MM.1S (cell line): ENCODE results near the gene CFAP20.

Source experiments
- DNase-seq: peaks from one replicate; pipeline ENCODE4 v3.0.0-alpha.2; 2015
- H2AFZ ChIP-seq: fragments of 300-600 bp; sonication (generic); 2 replicates; pipeline ENCODE4 v1.6.0; 2016; ENCODE audit warnings: antibody characterized with exemption, low read length
- H3F3A ChIP-seq: fragments of 300-600 bp; sonication (generic); 2 replicates; pipeline ENCODE4 v1.6.1; 2016; ENCODE audit warnings: mild to moderate bottlenecking, antibody characterized with exemption, low read length, moderate library complexity, mixed read lengths; ENCODE audit not compliant: insufficient read depth
- H3K27ac ChIP-seq: fragments of 300-600 bp; sonication (generic); 2 replicates; pipeline ENCODE4 v1.5.1; 2016; ENCODE audit warnings: mild to moderate bottlenecking, low read length
- H3K27me3 ChIP-seq: fragments of 300-600 bp; sonication (generic); replicated peaks from 2 replicates; pipeline ENCODE4 v1.6.0; 2016; ENCODE audit warnings: low read length; ENCODE audit not compliant: insufficient read depth
- H3K36me3 ChIP-seq: fragments of 300-600 bp; sonication (generic); replicated peaks from 2 replicates; pipeline ENCODE4 v1.6.1; 2016; ENCODE audit warnings: mild to moderate bottlenecking, low read length, mixed read lengths; ENCODE audit not compliant: insufficient read depth
- H3K4me1 ChIP-seq: fragments of 300-600 bp; sonication (generic); 2 replicates; pipeline ENCODE4 v1.6.1; 2016; ENCODE audit warnings: low read length, mixed read lengths
- H3K4me2 ChIP-seq: fragments of 300-600 bp; sonication (generic); 2 replicates; pipeline ENCODE4 v1.6.0; 2016; ENCODE audit warnings: low read depth, low read length
- H3K4me3 ChIP-seq: fragments of 300-600 bp; sonication (generic); 2 replicates; pipeline ENCODE4 v1.5.1; 2016; ENCODE audit warnings: low read length, mixed read lengths
- H3K79me2 ChIP-seq: fragments of 300-600 bp; sonication (generic); 2 replicates; pipeline ENCODE4 v1.6.1; 2016; ENCODE audit warnings: mixed run types, low read length, mixed read lengths
- H3K9ac ChIP-seq: fragments of 300-600 bp; sonication (generic); 2 replicates; pipeline ENCODE4 v1.6.1; 2016; ENCODE audit warnings: low read length, mixed read lengths
- H3K9me2 ChIP-seq: fragments of 300-600 bp; sonication (generic); replicated peaks from 2 replicates; pipeline ENCODE4 v1.6.1; 2016; ENCODE audit warnings: mild to moderate bottlenecking, low read length, mixed read lengths; ENCODE audit not compliant: insufficient read depth
- H3K9me3 ChIP-seq: fragments of 300-600 bp; sonication (generic); replicated peaks from 2 replicates; pipeline ENCODE4 v1.6.1; 2016; ENCODE audit warnings: mild to moderate bottlenecking, low read length, mixed read lengths; ENCODE audit not compliant: insufficient read depth
- H4K20me1 ChIP-seq: fragments of 300-600 bp; sonication (generic); 2 replicates; pipeline ENCODE4 v1.6.1; 2016; ENCODE audit warnings: mild to moderate bottlenecking, low read length, moderate library complexity, mixed read lengths; ENCODE audit not compliant: insufficient read depth
- CTCF ChIP-seq: fragments of 300-600 bp; sonication (generic); IDR thresholded peaks from 2 replicates; pipeline ENCODE4 v1.5.1; 2016; ENCODE audit warnings: antibody characterized with exemption, low read length, mixed read lengths
- EZH2 ChIP-seq: fragments of 300-600 bp; sonication (generic); optimal IDR thresholded peaks from 2 replicates; pipeline ENCODE3; 2017; ENCODE audit warnings: low read depth, mild to moderate bottlenecking, antibody characterized with exemption, low read length, mixed read lengths
- EZH2phosphoT487 ChIP-seq: fragments of 300-600 bp; sonication (generic); IDR thresholded peaks from 2 replicates; pipeline ENCODE4 v1.6.1; 2018; ENCODE audit warnings: antibody characterized with exemption, low read length

Gene CFAP20

DNA sequence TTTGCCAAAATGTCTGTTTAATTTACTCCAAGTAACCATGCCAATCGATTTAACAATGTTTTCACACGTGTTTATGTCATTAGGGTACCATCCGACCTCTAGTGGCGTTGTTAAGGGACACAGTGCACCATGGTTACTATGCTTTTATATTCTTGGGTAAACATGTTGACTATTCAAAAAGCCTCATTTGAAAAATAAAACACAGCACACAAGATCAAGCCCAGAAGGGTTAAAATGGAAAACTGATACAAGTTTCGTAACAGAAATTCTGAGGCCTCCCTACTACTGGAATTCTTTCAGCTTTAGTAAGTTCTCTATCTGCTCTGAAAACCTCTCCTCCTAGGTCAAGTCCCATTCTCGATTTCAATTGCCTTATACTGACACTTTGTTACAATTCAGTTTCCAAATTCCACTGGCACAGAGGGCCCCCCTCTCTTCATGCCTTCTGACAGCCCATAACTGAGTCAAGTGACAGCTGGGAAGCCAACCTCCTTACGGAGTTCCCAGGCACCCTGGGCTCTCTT is 2.1 kb downstream of the CFAP20 start:
- H3K4me2 ChIP-seq: peak overlapping the region; percentile 89
- peak overlapping the region; percentile 94; the same call in 1 of the 2 replicates for H3K9ac ChIP-seq
- H3K79me2 ChIP-seq: peaks cover 64% of the 10 kb centered on the region
- no peak for TF ChIP-seq EZH2
- no peak for TF ChIP-seq EZH2phosphoT487
- peak; percentile 40 for TF ChIP-seq CTCF
- H3K9me2 ChIP-seq: no peaks in the 10 kb centered on the region
- H3F3A ChIP-seq: peaks cover 23% of the 10 kb centered on the region
- H3K4me1 ChIP-seq: peaks cover 20% of the 10 kb centered on the region
- no peak overlapping the region for H2AFZ ChIP-seq
- H3K36me3 ChIP-seq: no peaks in the 10 kb centered on the region
- no peaks in the 10 kb centered on the region for H3K27me3 ChIP-seq
- H3K27ac ChIP-seq: peak overlapping the region; percentile 31; the same call in 1 of the 2 replicates
- peaks cover 8% of the 10 kb centered on the region; the same call in 1 of the 2 replicates for H4K20me1 ChIP-seq
- H3K4me3 ChIP-seq: peak overlapping the region; percentile 96; the same call in 1 of the 2 replicates
- peak; percentile 33 for DNase-seq
- no peaks in the 10 kb centered on the region for H3K9me3 ChIP-seq

DNA sequence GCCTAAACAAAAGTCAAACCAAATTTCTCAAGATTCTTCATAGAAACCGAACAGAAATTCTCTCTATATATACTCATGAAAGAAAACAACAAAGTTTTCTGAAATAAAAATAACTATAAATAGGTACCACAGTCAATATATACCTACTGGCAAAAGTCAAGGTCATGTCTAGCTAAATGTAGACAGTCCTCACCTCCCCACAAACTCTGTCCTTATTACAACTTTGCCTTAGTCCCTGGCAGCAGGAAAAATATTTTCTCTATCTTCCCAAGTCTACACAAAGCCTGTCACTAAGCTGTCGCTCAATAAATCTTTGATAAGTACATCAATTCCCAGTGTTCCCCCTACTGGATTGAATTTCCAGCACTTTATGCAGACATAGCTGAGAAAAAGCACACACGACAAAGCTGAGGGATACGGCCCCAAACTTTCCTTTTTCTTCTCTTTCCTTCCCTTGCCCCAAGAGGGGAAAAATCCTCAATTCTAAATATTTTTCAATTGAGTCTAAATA is 2.7 kb downstream of the CFAP20 start:
- peaks cover 10% of the 10 kb centered on the region for H4K20me1 ChIP-seq
- H3F3A ChIP-seq: peaks cover 27% of the 10 kb centered on the region
- no peaks in the 10 kb centered on the region for H3K27me3 ChIP-seq
- H3K4me3 ChIP-seq: no peak overlapping the region
- no peaks in the 10 kb centered on the region for H3K9me3 ChIP-seq
- H3K36me3 ChIP-seq: no peaks in the 10 kb centered on the region
- TF ChIP-seq EZH2phosphoT487 (no peak), EZH2 (no peak), CTCF (no peak)
- H3K79me2 ChIP-seq: peaks cover 70% of the 10 kb centered on the region
- H3K9ac ChIP-seq: peak overlapping the region; percentile 19; the same call in 1 of the 2 replicates
- no peak for DNase-seq
- peak overlapping the region; percentile 89; the same call in 1 of the 2 replicates for H3K4me2 ChIP-seq
- no peak overlapping the region; the same call in 1 of the 2 replicates for H3K27ac ChIP-seq
- peaks cover 25% of the 10 kb centered on the region for H3K4me1 ChIP-seq
- no peaks in the 10 kb centered on the region for H3K9me2 ChIP-seq
- H2AFZ ChIP-seq: no peak overlapping the region

DNA sequence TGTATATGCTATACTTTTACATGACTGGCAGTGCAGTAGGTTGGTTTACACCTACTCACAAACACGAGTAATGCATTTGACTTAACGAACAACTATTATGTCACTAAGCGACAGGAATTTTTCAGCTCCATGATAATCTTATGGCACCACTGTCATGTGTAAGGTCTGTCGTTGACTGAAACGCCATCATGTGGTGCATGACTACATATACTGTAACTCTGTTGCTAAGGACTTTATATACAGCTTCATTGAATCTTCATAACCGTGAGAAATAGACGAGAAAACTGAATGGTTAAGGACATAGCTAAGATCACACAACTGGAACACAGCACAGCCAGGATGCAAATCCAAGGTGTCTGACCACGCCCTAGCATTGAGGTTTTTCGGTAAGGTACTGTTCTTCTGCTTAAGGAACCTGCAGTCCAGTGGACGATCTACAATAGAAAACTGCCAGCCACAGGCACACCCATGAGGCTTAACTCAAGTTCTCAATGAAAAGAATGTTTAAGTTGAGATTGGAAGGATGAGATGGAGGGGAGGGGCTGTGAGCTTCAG is 3.3 kb downstream of the CFAP20 start:
- H3K9ac ChIP-seq: no peak overlapping the region
- no peaks in the 10 kb centered on the region for H3K9me2 ChIP-seq
- H3K27ac ChIP-seq: no peak overlapping the region
- peaks cover 76% of the 10 kb centered on the region for H3K79me2 ChIP-seq
- no peak overlapping the region for H2AFZ ChIP-seq
- H3K27me3 ChIP-seq: no peaks in the 10 kb centered on the region
- no peak for DNase-seq
- no peak overlapping the region for H3K4me3 ChIP-seq
- H3K4me1 ChIP-seq: peaks cover 30% of the 10 kb centered on the region
- H3F3A ChIP-seq: peaks cover 28% of the 10 kb centered on the region
- no peak overlapping the region for H3K4me2 ChIP-seq
- H4K20me1 ChIP-seq: peaks cover 16% of the 10 kb centered on the region
- H3K36me3 ChIP-seq: no peaks in the 10 kb centered on the region
- TF ChIP-seq EZH2 (no peak), CTCF (no peak), EZH2phosphoT487 (no peak)
- H3K9me3 ChIP-seq: no peaks in the 10 kb centered on the region
